Hepatocyte (in vitro differentiated cells): ENCODE results near the gene PRDM12.

Experiments used
- EZH2 ChIP-seq: fragments of 200-600 bp; sonication (generic); IDR thresholded peaks from 2 replicates; pipeline ENCODE4 v1.6.1; 2016; ENCODE audit warnings: antibody characterized with exemption, mild to moderate bottlenecking, borderline replicate concordance
- EZH2phosphoT487 ChIP-seq: fragments of 200-600 bp; sonication (generic); IDR thresholded peaks from one replicate; pipeline ENCODE4 v1.6.1; 2018; ENCODE audit warnings: antibody characterized with exemption, mild to moderate bottlenecking, low read depth, moderate library complexity; ENCODE audit not compliant: unreplicated experiment, severe bottlenecking
- TF ChIP-seq, protein P1 (sequence below): fragments of 200-600 bp; sonication (generic); IDR thresholded peaks from 2 replicates; pipeline ENCODE4 v1.5.1; 2016; ENCODE audit warnings: antibody characterized with exemption, mild to moderate bottlenecking; ENCODE audit not compliant: poor library complexity

DNA sequence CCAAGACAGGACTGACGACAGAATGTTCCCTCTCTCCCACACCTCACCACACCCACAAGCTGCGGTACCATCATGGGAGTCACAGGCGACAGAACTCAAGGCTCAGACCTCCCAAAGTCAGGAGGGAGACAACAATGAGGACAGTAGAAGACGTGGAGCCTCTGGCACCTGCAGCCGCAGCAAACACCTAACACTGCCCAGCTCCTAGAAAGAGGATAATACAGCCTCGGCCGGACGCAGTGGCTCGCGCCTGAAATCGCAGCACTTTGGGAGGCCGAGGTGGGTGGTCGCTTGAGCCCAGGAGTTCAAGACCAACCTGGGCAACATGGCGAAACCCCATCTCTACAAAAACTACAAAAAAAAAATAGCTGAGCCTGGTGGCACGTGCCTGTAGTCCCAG lies 13.2 kb upstream of the PRDM12 start:
- TF ChIP-seq, protein P1, sequence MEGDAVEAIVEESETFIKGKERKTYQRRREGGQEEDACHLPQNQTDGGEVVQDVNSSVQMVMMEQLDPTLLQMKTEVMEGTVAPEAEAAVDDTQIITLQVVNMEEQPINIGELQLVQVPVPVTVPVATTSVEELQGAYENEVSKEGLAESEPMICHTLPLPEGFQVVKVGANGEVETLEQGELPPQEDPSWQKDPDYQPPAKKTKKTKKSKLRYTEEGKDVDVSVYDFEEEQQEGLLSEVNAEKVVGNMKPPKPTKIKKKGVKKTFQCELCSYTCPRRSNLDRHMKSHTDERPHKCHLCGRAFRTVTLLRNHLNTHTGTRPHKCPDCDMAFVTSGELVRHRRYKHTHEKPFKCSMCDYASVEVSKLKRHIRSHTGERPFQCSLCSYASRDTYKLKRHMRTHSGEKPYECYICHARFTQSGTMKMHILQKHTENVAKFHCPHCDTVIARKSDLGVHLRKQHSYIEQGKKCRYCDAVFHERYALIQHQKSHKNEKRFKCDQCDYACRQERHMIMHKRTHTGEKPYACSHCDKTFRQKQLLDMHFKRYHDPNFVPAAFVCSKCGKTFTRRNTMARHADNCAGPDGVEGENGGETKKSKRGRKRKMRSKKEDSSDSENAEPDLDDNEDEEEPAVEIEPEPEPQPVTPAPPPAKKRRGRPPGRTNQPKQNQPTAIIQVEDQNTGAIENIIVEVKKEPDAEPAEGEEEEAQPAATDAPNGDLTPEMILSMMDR = no peak
- TF ChIP-seq EZH2 (no peak), EZH2phosphoT487 (no peak)
